ENCODE data around the gene MCTP1.

DNA sequence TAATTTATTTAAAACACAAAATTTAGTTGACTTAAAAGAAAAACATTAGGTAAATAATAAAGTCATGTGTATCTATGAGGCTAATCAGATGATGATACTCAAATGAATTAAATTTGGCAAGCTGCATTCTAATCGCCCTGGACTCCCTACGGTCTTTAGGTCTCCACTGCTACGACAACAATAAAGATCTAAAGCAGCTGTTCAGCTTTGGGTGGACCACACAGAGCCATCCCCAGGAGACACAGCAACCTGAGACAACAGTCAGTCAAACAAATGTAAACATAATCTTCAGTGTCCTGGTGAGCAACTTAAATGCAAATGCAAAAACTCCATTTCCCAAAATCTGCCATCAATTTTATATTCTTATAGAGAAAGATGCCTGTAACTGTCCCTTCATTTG is 65.5 kb downstream of the MCTP1 start:
- TF ChIP-seq, protein P1, sequence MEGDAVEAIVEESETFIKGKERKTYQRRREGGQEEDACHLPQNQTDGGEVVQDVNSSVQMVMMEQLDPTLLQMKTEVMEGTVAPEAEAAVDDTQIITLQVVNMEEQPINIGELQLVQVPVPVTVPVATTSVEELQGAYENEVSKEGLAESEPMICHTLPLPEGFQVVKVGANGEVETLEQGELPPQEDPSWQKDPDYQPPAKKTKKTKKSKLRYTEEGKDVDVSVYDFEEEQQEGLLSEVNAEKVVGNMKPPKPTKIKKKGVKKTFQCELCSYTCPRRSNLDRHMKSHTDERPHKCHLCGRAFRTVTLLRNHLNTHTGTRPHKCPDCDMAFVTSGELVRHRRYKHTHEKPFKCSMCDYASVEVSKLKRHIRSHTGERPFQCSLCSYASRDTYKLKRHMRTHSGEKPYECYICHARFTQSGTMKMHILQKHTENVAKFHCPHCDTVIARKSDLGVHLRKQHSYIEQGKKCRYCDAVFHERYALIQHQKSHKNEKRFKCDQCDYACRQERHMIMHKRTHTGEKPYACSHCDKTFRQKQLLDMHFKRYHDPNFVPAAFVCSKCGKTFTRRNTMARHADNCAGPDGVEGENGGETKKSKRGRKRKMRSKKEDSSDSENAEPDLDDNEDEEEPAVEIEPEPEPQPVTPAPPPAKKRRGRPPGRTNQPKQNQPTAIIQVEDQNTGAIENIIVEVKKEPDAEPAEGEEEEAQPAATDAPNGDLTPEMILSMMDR (conservative IDR thresholded peaks at IDR 0.05) = no peak
- TF ChIP-seq ZFX (IDR thresholded peaks at IDR 0.05) = no peak
